ENCODE data around the gene EPAS1. TPM values are rescaled to one million over a fixed set of nuclear protein-coding genes. Genes with fewer than 3 reads are reported as not detected.

Gene EPAS1
- total RNA-seq, 1 experiment from 2014 or later, result 146 TPM

- H3K36me3 Mint-ChIP-seq (ENCODE audit: insufficient read depth, unreplicated experiment), result no peaks in the 10 kb centered on the region
- peaks cover 5% of the 10 kb centered on the region for H3K9me3 Mint-ChIP-seq (ENCODE audit: unreplicated experiment)
- H3K27ac Mint-ChIP-seq (ENCODE audit: low read depth, unreplicated experiment), result peak overlapping the region; percentile 46
- intact Hi-C loops (cut with micrococcal nuclease), result no loop called here
- TF ChIP-seq CTCF (IDR thresholded peaks at IDR 0.05; ENCODE audit: unreplicated experiment), result no peak
- BruUV-seq (replicated peaks), result no TSS peak
- H3K4me3 Mint-ChIP-seq (ENCODE audit: unreplicated experiment), result peak overlapping the region; percentile 1
- no peaks in the 10 kb centered on the region for H3K27me3 Mint-ChIP-seq (ENCODE audit: insufficient read depth, unreplicated experiment)
- peaks cover 29% of the 10 kb centered on the region for H3K4me1 Mint-ChIP-seq (ENCODE audit: insufficient read depth, unreplicated experiment)
- CTCF ChIA-PET, result interaction anchor here (0.5 to 0.6 kb wide), 2 partner anchors 400 to 407 kb away, joined by 3 to 4 read pairs; no protein-coding TSS in a partner anchor
- DNase-seq (ENCODE audit: unreplicated experiment), result peak; percentile 30
- POLR2A ChIA-PET, result interaction anchor here (1.2 to 4.3 kb wide), 5 partner anchors 24 to 137 kb away, joined by 3 to 26 read pairs (median 4); partner anchors contain the start of gene EPAS1
Observed at GRCh38 chr2:46434851-46435273, 137.7 kb downstream of the EPAS1 start.

GRCh38 chr2:46435353-46435752, 138.1 kb downstream of the EPAS1 start:
- no TSS peak for BruUV-seq (replicated peaks)

GRCh38 chr2:46435796-46436360, 138.7 kb downstream of the EPAS1 start:
- Mint-ChIP-seq H3K4me3 (ENCODE audit: unreplicated experiment) (no peak overlapping the region), H3K27me3 (ENCODE audit: insufficient read depth, unreplicated experiment) (no peaks in the 10 kb centered on the region), H3K36me3 (ENCODE audit: insufficient read depth, unreplicated experiment) (no peaks in the 10 kb centered on the region), H3K4me1 (ENCODE audit: insufficient read depth, unreplicated experiment) (peaks cover 31% of the 10 kb centered on the region), H3K9me3 (ENCODE audit: unreplicated experiment) (peaks cover 5% of the 10 kb centered on the region), H3K27ac (ENCODE audit: low read depth, unreplicated experiment) (peak overlapping the region; percentile 3)
- no peak for TF ChIP-seq CTCF (IDR thresholded peaks at IDR 0.05; ENCODE audit: unreplicated experiment)
- no peak for DNase-seq (ENCODE audit: unreplicated experiment)
- BruUV-seq (replicated peaks), result no TSS peak
- CTCF ChIA-PET, result interaction anchor here (0.7 to 1.0 kb wide), 2 partner anchors 27 to 29 kb away, joined by 3 read pairs; no protein-coding TSS in a partner anchor
- POLR2A ChIA-PET, result interaction anchor here (0.6 to 4.3 kb wide), 4 partner anchors 15 to 386 kb away, joined by 3 to 26 read pairs (median 4); no protein-coding TSS in a partner anchor
- intact Hi-C loops (cut with micrococcal nuclease), result no loop called here

More at GRCh38 chr2:46435353-46435752, 138.1 kb downstream of the EPAS1 start:
- no peak for TF ChIP-seq CTCF (IDR thresholded peaks at IDR 0.05; ENCODE audit: unreplicated experiment)
- H3K4me1 Mint-ChIP-seq (ENCODE audit: insufficient read depth, unreplicated experiment), result peaks cover 31% of the 10 kb centered on the region
- ChIA-PET POLR2A (interaction anchor here (0.6 to 4.3 kb wide), 5 partner anchors 15 to 386 kb away, joined by 3 to 26 read pairs (median 4); partner anchors contain the start of gene EPAS1), CTCF (interaction anchor here (1.0 kb wide), 1 partner anchor 27 kb away, joined by 3 read pairs; no protein-coding TSS in a partner anchor)
- peak overlapping the region; percentile 46 for H3K27ac Mint-ChIP-seq (ENCODE audit: low read depth, unreplicated experiment)
- H3K9me3 Mint-ChIP-seq (ENCODE audit: unreplicated experiment), result peaks cover 5% of the 10 kb centered on the region
- peak overlapping the region; percentile 1 for H3K4me3 Mint-ChIP-seq (ENCODE audit: unreplicated experiment)
- DNase-seq (ENCODE audit: unreplicated experiment), result no peak
- H3K36me3 Mint-ChIP-seq (ENCODE audit: insufficient read depth, unreplicated experiment), result no peaks in the 10 kb centered on the region
- no peaks in the 10 kb centered on the region for H3K27me3 Mint-ChIP-seq (ENCODE audit: insufficient read depth, unreplicated experiment)
- intact Hi-C loops (cut with micrococcal nuclease), result no loop called here

Other genes with a start within 250 kb of the EPAS1 start
- not detected in 2 replicates for gene TMEM247, start 182.2 kb downstream of the EPAS1 start, total RNA-seq (2022)
- gene RHOQ, start 245.1 kb downstream of the EPAS1 start, total RNA-seq (2022), result 30.4 and 44.8 TPM in 2 replicates
- gene ATP6V1E2, start 245.2 kb downstream of the EPAS1 start, total RNA-seq (2022), result 11.9 and 18.4 TPM in 2 replicates